Body of pancreas (tissue), 4 donors: Measurements from ENCODE around the gene NOX3. TPM values are rescaled to one million over a fixed set of nuclear protein-coding genes. Genes with fewer than 3 reads are reported as not detected.

Source experiments
- ATAC-seq: fragments of 150-250 bp; one replicate; pipeline ENCODE4 v1.9.1; 2016
- DNase-seq, 4 donors: peaks; one replicate each; pipeline ENCODE4 v3.0.0-alpha.2; 2019
- H3K27ac ChIP-seq, 4 donors: fragments of 200-600 bp; sonication (generic); 1 replicate in 3 of 4; 2 replicates in 1 of 4; pipeline versions ENCODE4 v1.5.1 to v1.6.1; 2016 to 2019; ENCODE audit warnings: mild to moderate bottlenecking in 1 of 4, mixed read lengths in 1 of 4, moderate library complexity in 1 of 4
- H3K27me3 ChIP-seq, 2 donors: fragments of 200-600 bp; sonication (generic); one replicate each; pipeline ENCODE4 v1.6.0; 2016; ENCODE audit warnings: mild to moderate bottlenecking in 1 of 2
- H3K36me3 ChIP-seq, 2 donors: fragments of 200-600 bp; sonication (generic); replicated peaks in 1 of 2; 2 replicates each; pipeline ENCODE4 v1.5.1; 2016; ENCODE audit warnings: low read depth in 2 of 2; ENCODE audit not compliant: insufficient read depth in 1 of 2
- H3K4me1 ChIP-seq: fragments of 200-600 bp; sonication (generic); one replicate; pipeline ENCODE4 v1.6.0; 2016
- H3K4me3 ChIP-seq, 2 donors: fragments of 200-600 bp; sonication (generic); 1 replicate in 1 of 2; 2 replicates in 1 of 2; pipeline ENCODE4 v1.5.1; 2016 to 2019
- H3K9me3 ChIP-seq, 3 donors: fragments of 200-600 bp; sonication (generic); 1 replicate in 2 of 3; 2 replicates in 1 of 3; pipeline ENCODE4 v1.5.1; 2016
- CTCF ChIP-seq, 7 experiments: fragments of 450-650 bp in 4 of 7; fragments of 200-600 bp in 3 of 7; sonication (generic) in 3 of 7; IDR thresholded peaks; one replicate each; pipeline ENCODE4 v1.5.1; 2016 to 2019; ENCODE audit warnings: antibody characterized with exemption in 7 of 7
- POLR2A ChIP-seq, 3 donors: fragments of 450-650 bp; IDR thresholded peaks; one replicate each; pipeline ENCODE4 v1.6.1; 2016; ENCODE audit warnings: antibody characterized with exemption in 3 of 3, mild to moderate bottlenecking in 2 of 3
- WGBS, 2 donors: methylation state at CpG; one replicate each; pipeline ENCODE4 v1.1.5; 2017; 5-methylcytosine and 5-hydroxymethylcytosine counted together
- intact Hi-C: fragments of 100-400 bp; cut with DNase I; formaldehyde crosslinking; loops from one replicate; pipeline ENCODE4 v1.15.1; 2023
- total RNA-seq, 2 donors: library from RNA; depleted of rRNA; stranded (reverse); fragments of >200 nt; gene quantifications; one replicate each; pipeline ENCODE4 v1.1.0, GENCODE V29; 2016

Gene NOX3
- total RNA-seq, 2 donors from 2014 or later: not detected

- no peaks in the 10 kb centered on the region for H3K36me3 ChIP-seq
- WGBS, 2 donors: 80 to 84% methylated on average over 5 of the region's 5 CpGs
- no peaks in the 10 kb centered on the region for H3K27me3 ChIP-seq
- no peak for DNase-seq
- H3K4me1 ChIP-seq: no peaks in the 10 kb centered on the region
- H3K4me3 ChIP-seq: no peak overlapping the region
- H3K9me3 ChIP-seq: no peaks in the 10 kb centered on the region
- intact Hi-C loops: no loop called here
- no peak for TF ChIP-seq POLR2A (IDR thresholded peaks at IDR 0.05)
- TF ChIP-seq CTCF (IDR thresholded peaks at IDR 0.05): no peak
- no peak overlapping the region for H3K27ac ChIP-seq
- no peak for ATAC-seq
These were observed 71.7 kb downstream of the NOX3 start for GRCh38 chr6:155383913-155384312.

GRCh38 chr6:155382338-155382685 is 73.3 kb downstream of the NOX3 start:
- ATAC-seq (no peak), DNase-seq (no peak)
- no peak overlapping the region for H3K27ac ChIP-seq
- intact Hi-C loops: no loop called here
- TF ChIP-seq POLR2A (IDR thresholded peaks at IDR 0.05) (no peak), CTCF (IDR thresholded peaks at IDR 0.05) (no peak)
- H3K4me1 ChIP-seq: no peaks in the 10 kb centered on the region
- H3K36me3 ChIP-seq: no peaks in the 10 kb centered on the region
- H3K4me3 ChIP-seq: no peak overlapping the region
- 52 to 62% methylated on average over 3 of the region's 3 CpGs for WGBS, 2 donors
- H3K27me3 ChIP-seq: no peaks in the 10 kb centered on the region
- H3K9me3 ChIP-seq: no peaks in the 10 kb centered on the region

GRCh38 chr6:155381673-155382337 is 73.8 kb downstream of the NOX3 start:
- Histone ChIP-seq H3K4me1 (no peaks in the 10 kb centered on the region), H3K27me3 (no peaks in the 10 kb centered on the region), H3K36me3 (no peaks in the 10 kb centered on the region), H3K9me3 (no peaks in the 10 kb centered on the region), H3K4me3 (no peak overlapping the region), H3K27ac (no peak overlapping the region)
- ATAC-seq: no peak
- TF ChIP-seq POLR2A (IDR thresholded peaks at IDR 0.05): no peak
- TF ChIP-seq CTCF (IDR thresholded peaks at IDR 0.05): no peak
- intact Hi-C loops: no loop called here
- 62 to 64% methylated on average over 5 of the region's 5 CpGs for WGBS, 2 donors
- no peak for DNase-seq

GRCh38 chr6:155380666-155381332 is 74.8 kb downstream of the NOX3 start:
- WGBS, 2 donors: 72 to 74% methylated on average over 8 of the region's 8 CpGs

More at GRCh38 chr6:155380666-155381332, 74.8 kb downstream of the NOX3 start:
- ATAC-seq (no peak), DNase-seq (no peak)
- Histone ChIP-seq H3K27me3 (no peaks in the 10 kb centered on the region), H3K27ac (no peak overlapping the region), H3K4me3 (no peak overlapping the region), H3K36me3 (no peaks in the 10 kb centered on the region), H3K9me3 (no peaks in the 10 kb centered on the region), H3K4me1 (no peaks in the 10 kb centered on the region)
- intact Hi-C loops: no loop called here
- TF ChIP-seq CTCF (IDR thresholded peaks at IDR 0.05): no peak
- TF ChIP-seq POLR2A (IDR thresholded peaks at IDR 0.05): no peak
